Smooth muscle cell (in vitro differentiated cells): ENCODE results near the gene PTPRE. TPM values are rescaled to one million over a fixed set of nuclear protein-coding genes. Genes with fewer than 3 reads are reported as not detected.

Experiments used
- DNase-seq: peaks from one replicate; lab custom pipeline; 2025; ENCODE audit not compliant: unreplicated experiment; lab: John Stamatoyannopoulos, UW
- H2AFZ ChIP-seq: fragments of 200-600 bp; sonication (generic); 2 replicates; pipeline ENCODE4 v1.6.0; 2016; ENCODE audit warnings: antibody characterized with exemption, low read depth, mild to moderate bottlenecking
- H3F3A ChIP-seq: fragments of 200-600 bp; sonication (generic); 2 replicates; pipeline ENCODE4 v1.6.0; 2017; ENCODE audit warnings: antibody characterized with exemption, low read depth
- H3K27ac ChIP-seq: fragments of 200-600 bp; sonication (generic); 2 replicates; pipeline ENCODE4 v1.5.1; 2016; ENCODE audit warnings: low read depth, mild to moderate bottlenecking
- H3K27me3 ChIP-seq: fragments of 200-600 bp; sonication (generic); 2 replicates; pipeline ENCODE4 v1.6.1; 2016; ENCODE audit warnings: low read depth, mild to moderate bottlenecking
- H3K36me3 ChIP-seq: fragments of 200-600 bp; sonication (generic); 2 replicates; pipeline ENCODE4 v1.5.1; 2016; ENCODE audit warnings: low read depth
- H3K4me1 ChIP-seq: fragments of 200-600 bp; sonication (generic); 2 replicates; pipeline ENCODE4 v1.5.1; 2016; ENCODE audit warnings: low read depth
- H3K4me2 ChIP-seq: fragments of 200-600 bp; sonication (generic); 2 replicates; pipeline ENCODE4 v1.6.0; 2016; ENCODE audit warnings: mild to moderate bottlenecking
- H3K4me3 ChIP-seq: fragments of 200-600 bp; sonication (generic); 2 replicates; pipeline ENCODE4 v1.5.1; 2016; ENCODE audit warnings: mild to moderate bottlenecking
- H3K79me2 ChIP-seq: fragments of 200-600 bp; sonication (generic); 2 replicates; pipeline ENCODE4 v1.6.0; 2016; ENCODE audit warnings: low read depth, mild to moderate bottlenecking
- H3K9ac ChIP-seq: fragments of 200-600 bp; sonication (generic); 2 replicates; pipeline ENCODE4 v1.6.0; 2016; ENCODE audit warnings: low read depth
- H3K9me3 ChIP-seq: fragments of 200-600 bp; sonication (generic); replicated peaks from 2 replicates; pipeline ENCODE4 v1.5.1; 2016; ENCODE audit warnings: low read depth
- H4K20me1 ChIP-seq: fragments of 200-600 bp; sonication (generic); 2 replicates; pipeline ENCODE4 v1.6.0; 2016; ENCODE audit warnings: low read depth
- CTCF ChIP-seq: fragments of 200-600 bp; sonication (generic); IDR thresholded peaks from 2 replicates; pipeline ENCODE4 v1.5.1; 2017; ENCODE audit warnings: borderline replicate concordance, mild to moderate bottlenecking, antibody characterized with exemption; ENCODE audit not compliant: insufficient read depth, poor library complexity, severe bottlenecking
- WGBS: methylation state at CpG from one replicate; pipeline ENCODE4 v1.1.7; 2016; ENCODE audit warnings: low lambda C conversion rate; 5-methylcytosine and 5-hydroxymethylcytosine counted together
- polyA plus RNA-seq: library from polyadenylated mRNA; unstranded; fragments of >200 nt; fragmentation: Nextera tagmentation; extraction: Ambion mirVana; gene quantifications from 2 replicates; pipeline ENCODE4 v1.2.1, GENCODE V29; 2016
- total RNA-seq: library from RNA; depleted of rRNA; stranded (reverse); fragments of >200 nt; gene quantifications from 2 replicates; pipeline ENCODE4 v1.2.3, GENCODE V29; 2014

The PTPRE gene
- total RNA-seq = 17.0 and 22.7 TPM in 2 replicates
- polyA plus RNA-seq = 17.1 and 23.1 TPM in 2 replicates

DNA sequence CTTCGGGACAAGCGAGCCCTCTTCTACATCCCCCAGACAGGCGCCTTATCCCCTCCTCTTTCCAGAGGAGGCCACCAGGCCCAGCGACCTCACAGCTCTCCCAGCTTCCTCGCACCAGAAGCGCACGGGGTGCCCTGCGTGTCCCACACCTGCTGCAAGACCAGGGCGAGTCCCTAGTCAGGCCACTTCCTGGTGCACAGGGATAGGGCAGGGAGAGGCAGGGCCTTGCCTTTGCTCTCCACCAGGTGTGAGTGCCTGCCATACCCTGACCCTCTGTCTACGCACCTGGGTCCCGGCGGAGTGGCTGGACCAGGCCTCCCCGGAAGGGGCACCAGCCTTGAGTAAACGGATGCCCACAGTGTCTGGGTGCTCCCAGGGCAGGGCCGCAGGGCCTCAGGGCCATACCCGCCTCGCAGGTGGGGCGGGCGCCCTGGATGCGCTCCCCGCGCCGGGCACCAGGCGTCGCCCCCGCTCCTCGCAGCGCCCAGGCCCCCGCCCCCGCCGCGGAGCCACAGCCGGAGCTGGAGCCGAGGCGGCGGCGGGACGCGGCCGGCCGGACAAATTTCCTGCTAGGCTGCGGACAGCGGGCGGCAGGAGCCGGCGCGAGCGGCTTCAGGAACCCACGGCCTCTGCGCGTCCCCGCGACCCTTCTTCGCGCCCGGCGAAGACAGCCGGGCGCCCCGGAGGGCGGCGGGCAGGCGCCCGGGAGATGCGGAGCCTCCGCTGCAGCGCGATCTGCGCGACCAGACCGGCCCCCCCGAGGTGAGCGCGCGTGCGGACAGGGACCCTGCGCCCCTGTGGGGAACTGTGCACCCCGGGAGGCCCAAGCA is at the start of gene PTPRE:
Gene PTPRE, plus strand, starts transcription at position 556 of the 830 bp plus-strand sequence. CDS start 133,779 bp downstream, outside the sequence.
- no peaks in the 10 kb centered on the region for H4K20me1 ChIP-seq
- H3K36me3 ChIP-seq = no peaks in the 10 kb centered on the region
- H3K4me1 ChIP-seq = peaks cover 4% of the 10 kb centered on the region
- peak; percentile 24 for DNase-seq
- peaks cover 25% of the 10 kb centered on the region for H3K79me2 ChIP-seq
- WGBS = 12% methylated on average over 59 of the region's 78 CpGs
- no peaks in the 10 kb centered on the region for H3K9me3 ChIP-seq
- H2AFZ ChIP-seq = peak within 1 kb of the TSS; percentile 75
- H3F3A ChIP-seq = no peaks in the 10 kb centered on the region
- H3K27ac ChIP-seq = peak within 1 kb of the TSS; percentile 77
- no peaks in the 10 kb centered on the region for H3K27me3 ChIP-seq
- peak within 1 kb of the TSS; percentile 78 for H3K9ac ChIP-seq
- H3K4me2 ChIP-seq = peak within 1 kb of the TSS; percentile 94
- TF ChIP-seq CTCF = peak; percentile 61
- H3K4me3 ChIP-seq = peak within 1 kb of the TSS; percentile 91

DNA sequence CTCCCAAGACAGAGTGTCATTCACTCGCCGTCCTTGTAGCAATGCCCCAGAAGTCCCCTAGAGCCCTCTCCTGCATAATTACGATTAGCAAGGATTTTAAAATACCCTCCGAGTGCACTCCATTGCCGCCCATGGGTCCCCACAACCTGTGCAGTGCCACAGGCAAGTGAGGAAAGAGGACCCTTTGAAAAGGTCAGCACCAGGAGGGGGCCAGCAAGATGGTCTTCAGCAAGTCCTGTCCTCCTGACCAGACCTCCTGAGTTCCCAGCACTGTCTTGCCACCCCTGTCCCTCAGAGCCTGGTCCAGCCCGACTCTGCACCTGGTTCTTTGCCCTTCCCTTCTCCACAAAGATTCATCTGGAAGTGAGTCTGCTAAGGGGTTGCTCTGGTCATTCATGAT is 46.3 kb upstream of the PTPRE start:
- H3K27me3 ChIP-seq = no peaks in the 10 kb centered on the region
- H3K4me2 ChIP-seq = no peak overlapping the region
- H3K9ac ChIP-seq = no peak overlapping the region
- DNase-seq = no peak
- H3F3A ChIP-seq = no peaks in the 10 kb centered on the region
- H3K27ac ChIP-seq = no peak overlapping the region
- H4K20me1 ChIP-seq = no peaks in the 10 kb centered on the region
- no peak overlapping the region for H2AFZ ChIP-seq
- H3K4me3 ChIP-seq = no peak overlapping the region
- TF ChIP-seq CTCF = no peak
- no peaks in the 10 kb centered on the region for H3K36me3 ChIP-seq
- H3K9me3 ChIP-seq = no peaks in the 10 kb centered on the region
- no peaks in the 10 kb centered on the region for H3K4me1 ChIP-seq
- no peaks in the 10 kb centered on the region for H3K79me2 ChIP-seq
- WGBS = 93% methylated on average over 6 of the region's 6 CpGs

DNA sequence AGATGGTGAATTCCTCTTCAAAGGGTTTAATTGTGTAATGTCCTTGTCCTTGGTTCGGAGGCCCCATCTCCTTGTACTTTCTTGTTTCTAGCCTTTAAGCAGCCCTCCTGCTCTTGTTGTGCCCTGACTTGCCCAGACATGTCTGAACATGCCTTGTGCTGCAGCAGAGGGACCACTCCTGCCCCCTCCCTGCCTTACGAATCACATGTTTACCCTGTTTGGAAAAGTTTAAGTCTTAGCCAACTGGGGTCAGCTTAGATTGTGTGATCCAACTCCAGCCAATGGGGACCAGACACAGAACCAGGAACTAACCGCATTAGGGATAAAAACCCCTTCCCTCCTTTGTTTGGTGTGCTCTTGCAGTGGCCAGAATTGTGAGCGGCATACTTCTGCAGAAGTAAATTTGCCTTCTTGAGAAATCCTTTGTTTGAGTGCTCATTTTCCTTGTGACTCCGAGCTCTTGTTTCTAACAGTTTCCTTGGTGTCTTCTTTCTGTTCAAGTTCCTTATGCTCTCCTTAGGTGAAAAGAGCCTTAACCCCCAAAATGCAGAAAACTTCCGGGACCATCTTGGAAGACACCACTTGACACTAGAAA is 43.6 kb upstream of the PTPRE start:
- Histone ChIP-seq H2AFZ (no peak overlapping the region), H3K27ac (peak overlapping the region; percentile 24), H3K27me3 (no peaks in the 10 kb centered on the region), H3K4me3 (no peak overlapping the region), H3K9ac (no peak overlapping the region), H3F3A (no peaks in the 10 kb centered on the region), H3K79me2 (no peaks in the 10 kb centered on the region), H3K9me3 (no peaks in the 10 kb centered on the region), H3K4me2 (no peak overlapping the region), H4K20me1 (no peaks in the 10 kb centered on the region), H3K4me1 (no peaks in the 10 kb centered on the region), H3K36me3 (no peaks in the 10 kb centered on the region)
- no peak for DNase-seq
- no peak for TF ChIP-seq CTCF
- 92% methylated on average over 6 of the region's 6 CpGs for WGBS
